ENCODE measurements around the gene PSMB2. TPM values are rescaled to one million over a fixed set of nuclear protein-coding genes. Genes with fewer than 3 reads are reported as not detected.
"Not testable (repeated sequence)": the region's sequence is repeated elsewhere in the genome, so short reads cannot be mapped to it uniquely, and the experiment has no call there.

PSMB2 gene
- polyA plus RNA-seq, 5 donors: 70.1 to 86.0 (median 75.6) TPM

DNA sequence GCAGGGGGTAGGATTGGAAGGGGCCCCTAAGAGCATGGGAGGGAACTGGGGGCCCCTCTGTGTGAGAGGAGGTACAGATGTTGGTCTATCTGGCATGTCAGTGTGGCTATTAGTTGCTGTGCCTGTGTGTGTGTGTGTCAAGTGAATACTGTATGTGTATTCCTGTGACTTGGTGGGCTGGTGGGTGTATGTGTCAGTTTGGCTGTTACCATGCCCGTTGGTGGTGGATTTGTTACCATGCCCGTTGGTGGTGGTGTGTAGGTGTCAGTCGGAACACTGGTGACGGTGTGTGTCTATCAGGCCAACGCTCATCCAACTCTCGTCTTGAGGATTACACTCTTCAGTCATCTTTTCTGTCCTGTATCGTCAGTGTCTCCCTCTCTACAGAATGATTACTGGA lies 45.6 kb downstream of the PSMB2 start:
- no peak for DNase-seq

- DNase-seq: no peak
Measured at GRCh38 chr1:35594005-35594760, 47.1 kb downstream of the PSMB2 start.

GRCh38 chr1:35592991-35593769 lies 48.1 kb downstream of the PSMB2 start:
- no peak for DNase-seq

GRCh38 chr1:35591211-35591610 lies 50.1 kb downstream of the PSMB2 start:
- no peak for DNase-seq

DNA sequence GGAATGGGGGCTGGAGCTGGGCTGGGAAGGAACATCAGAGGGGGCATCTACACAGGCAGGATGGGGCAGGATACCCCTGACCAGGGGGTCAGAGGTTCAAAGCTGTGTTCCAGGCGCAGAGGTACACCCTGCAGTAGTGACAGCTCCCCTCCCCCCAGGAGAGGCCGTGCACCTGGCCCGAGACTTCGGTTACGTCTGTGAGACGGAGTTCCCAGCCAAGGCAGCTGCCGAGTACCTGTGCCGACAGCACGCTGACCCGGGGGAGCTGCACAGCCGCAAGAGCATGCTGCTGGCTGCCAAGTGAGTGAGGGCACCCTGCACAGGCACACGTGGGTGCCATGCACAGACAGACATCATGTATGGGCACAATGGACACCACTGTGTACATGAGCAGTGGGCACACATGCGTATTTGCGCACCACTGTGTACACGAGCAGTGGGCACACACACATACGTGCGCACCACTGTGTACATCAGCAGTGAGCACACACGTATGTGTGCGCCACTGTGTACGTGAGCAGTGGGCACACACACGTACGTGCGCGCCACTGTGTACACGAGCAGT lies 50.8 kb downstream of the PSMB2 start:
- DNase-seq: no peak

- DNase-seq: no peak
Measured at GRCh38 chr1:35589516-35590427, 51.6 kb downstream of the PSMB2 start.

GRCh38 chr1:35588197-35588910 lies 53.0 kb downstream of the PSMB2 start:
- no peak for DNase-seq

DNA sequence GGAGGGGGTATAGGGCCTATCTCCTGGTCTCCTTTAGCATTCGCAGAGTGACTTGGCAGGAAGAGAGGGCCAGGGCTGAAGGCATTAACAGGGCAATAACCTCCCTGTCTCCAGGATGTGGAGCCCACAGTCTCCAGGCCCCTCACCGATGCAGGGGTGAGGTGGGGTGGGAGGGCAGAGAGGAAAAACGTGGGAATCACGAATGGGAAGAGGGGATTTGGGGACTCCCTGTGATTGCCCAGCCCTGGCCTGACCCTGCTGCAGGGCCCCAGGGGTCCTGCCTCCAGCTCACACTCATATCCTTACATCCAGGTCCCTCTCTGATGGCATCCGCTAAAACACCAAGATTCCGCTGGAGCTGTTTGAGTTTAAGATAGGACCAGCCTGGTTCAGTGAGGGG lies 53.6 kb downstream of the PSMB2 start:
- no peak for DNase-seq

DNA sequence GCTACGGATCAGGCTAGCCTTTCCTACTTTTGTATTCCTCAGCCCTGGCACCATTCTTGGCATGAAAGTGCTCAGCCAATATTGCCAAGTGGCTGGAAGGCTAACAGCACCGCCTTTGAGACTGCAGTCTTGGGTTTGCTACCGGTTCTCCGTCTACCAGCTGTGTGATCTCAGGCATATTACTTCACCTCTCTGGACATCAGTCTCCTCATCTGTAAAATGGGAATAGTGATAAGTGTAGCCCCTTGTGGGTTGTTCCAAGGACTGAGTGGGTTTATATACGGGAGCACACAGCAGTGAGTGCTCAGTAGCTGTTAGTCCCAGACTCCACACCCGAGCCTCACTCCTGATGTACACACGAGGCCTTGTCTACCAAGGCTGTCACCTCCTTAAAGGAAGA lies 54.5 kb downstream of the PSMB2 start:
- no peak for DNase-seq

GRCh38 chr1:35585805-35586204 lies 55.5 kb downstream of the PSMB2 start:
- DNase-seq: not testable (repeated sequence)

GRCh38 chr1:35585281-35585680 lies 56.0 kb downstream of the PSMB2 start:
- DNase-seq: no peak

DNA sequence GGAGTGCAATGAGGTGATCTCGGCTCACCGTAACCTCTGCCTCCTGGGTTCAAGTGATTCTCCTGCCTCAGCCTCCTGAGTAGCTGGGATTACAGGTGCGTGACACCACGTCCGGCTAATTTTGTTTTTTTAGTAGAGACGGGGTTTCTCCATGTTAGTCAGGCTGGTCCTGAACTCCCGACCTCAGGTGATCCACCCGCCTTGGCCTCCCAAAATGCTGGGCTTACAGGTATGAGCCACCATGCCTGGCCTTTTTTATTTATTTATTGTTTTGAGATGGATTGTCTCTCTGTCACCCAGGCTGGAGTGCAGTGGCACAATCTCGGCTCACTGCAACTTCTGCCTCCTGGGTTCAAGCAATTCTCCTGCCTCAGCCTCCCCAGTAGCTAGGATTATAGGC lies 59.7 kb downstream of the PSMB2 start:
- not testable (repeated sequence) for DNase-seq

DNA sequence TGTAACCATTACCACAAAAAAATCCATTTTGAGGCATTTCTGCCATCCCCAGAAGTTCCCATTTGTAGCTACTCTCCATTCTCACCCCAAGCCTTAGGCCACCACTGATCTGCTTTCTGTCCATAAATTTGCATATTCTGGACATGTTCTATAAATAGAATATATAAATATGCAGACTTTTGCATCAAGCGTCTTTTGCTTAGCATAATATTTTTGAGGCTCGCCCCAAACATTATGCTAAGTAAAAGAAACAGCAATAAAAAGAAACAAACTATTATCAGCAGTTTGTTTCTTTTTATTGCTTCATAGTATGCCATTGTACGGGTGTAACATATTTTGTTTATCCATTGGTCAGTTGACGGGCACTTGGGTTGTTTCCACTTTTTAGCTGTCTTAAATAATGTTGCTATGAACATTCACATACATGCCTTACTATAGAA lies 60.4 kb downstream of the PSMB2 start:
- DNase-seq: no peak

DNA sequence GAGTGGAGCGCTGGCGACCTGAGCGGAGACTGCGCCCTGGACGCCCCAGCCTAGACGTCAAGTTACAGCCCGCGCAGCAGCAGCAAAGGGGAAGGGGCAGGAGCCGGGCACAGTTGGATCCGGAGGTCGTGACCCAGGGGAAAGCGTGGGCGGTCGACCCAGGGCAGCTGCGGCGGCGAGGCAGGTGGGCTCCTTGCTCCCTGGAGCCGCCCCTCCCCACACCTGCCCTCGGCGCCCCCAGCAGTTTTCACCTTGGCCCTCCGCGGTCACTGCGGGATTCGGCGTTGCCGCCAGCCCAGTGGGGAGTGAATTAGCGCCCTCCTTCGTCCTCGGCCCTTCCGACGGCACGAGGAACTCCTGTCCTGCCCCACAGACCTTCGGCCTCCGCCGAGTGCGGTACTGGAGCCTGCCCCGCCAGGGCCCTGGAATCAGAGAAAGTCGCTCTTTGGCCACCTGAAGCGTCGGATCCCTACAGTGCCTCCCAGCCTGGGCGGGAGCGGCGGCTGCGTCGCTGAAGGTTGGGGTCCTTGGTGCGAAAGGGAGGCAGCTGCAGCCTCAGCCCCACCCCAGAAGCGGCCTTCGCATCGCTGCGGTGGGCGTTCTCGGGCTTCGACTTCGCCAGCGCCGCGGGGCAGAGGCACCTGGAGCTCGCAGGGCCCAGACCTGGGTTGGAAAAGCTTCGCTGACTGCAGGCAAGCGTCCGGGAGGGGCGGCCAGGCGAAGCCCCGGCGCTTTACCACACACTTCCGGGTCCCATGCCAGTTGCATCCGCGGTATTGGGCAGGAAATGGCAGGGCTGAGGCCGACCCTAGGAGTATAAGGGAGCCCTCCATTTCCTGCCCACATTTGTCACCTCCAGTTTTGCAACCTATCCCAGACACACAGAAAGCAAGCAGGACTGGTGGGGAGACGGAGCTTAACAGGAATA lies 64.0 kb downstream of the PSMB2 start:
- no peak for DNase-seq

GRCh38 chr1:35576766-35577070 lies 64.6 kb downstream of the PSMB2 start:
- not testable (repeated sequence) for DNase-seq

DNA sequence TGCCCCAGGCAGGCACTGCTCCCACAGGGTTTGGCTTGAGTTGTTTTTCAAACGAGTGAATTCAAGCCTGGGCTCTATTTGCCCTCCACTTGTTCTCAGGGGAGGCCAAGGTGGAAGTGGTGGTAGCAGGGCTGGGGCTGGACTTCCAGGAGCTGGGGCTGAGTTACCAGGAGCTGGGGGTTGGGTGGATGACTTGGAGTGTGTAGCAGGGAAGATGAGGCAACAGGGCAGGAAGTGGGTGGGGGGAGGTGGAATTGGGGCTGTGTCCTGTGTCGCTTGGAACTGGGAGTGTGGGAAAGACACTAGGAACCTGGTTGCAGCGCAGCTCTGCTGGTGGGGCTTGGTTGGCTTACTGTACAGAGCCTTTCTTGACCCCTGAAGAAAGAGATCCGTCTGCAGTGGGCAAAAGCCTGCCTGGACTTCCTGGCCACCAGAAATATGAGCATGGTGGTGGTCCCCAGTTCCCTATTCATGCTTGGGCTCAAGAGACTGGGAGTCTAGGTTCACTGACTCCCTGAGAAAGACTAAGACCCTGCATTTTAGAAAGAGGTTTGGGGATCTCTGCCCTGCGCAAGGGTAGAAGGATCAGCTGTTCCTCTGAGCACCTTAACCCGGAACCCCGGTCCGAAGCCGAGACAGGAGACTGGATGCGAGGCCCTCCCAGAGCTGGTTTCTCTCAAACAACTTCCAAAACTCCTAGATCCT lies 65.1 kb downstream of the PSMB2 start:
- DNase-seq: no peak

DNA sequence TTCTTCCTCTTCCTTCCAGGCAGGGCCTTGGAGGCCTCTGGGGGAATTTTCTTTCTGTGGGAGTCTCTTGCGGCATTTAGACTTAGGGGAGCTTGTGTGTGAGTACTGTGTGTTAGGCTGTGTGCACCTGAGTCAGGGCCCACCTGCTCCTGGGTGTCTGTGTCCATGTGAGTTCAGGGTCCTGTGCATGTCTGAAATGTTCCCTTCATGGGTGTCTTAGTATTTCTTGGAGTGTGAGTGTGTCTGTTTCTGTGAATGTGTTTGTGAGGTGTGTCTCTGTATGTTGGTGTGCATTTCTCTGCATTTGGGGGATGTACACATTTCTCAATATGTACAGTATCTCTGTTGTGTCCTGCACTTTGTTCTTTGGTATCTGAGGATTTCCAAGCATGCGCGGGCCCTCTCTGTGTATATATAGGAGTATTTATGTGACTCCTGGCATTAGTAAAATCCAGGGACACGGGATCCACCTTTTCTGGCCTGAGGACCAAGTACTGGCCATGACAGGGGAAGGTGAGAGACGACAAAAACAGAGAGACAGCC lies 65.8 kb downstream of the PSMB2 start:
- no peak for DNase-seq

GRCh38 chr1:35574655-35575415 lies 66.5 kb downstream of the PSMB2 start:
- DNase-seq: peak in 1 of 2 donors; percentile 55
